Amygdala (tissue), 56 donors: ENCODE results near the gene ZNF804A.

ENCODE experiments used
- DNase-seq, 56 donors: peaks; one replicate each; lab custom pipeline; 2025; lab: John Stamatoyannopoulos, UW

Gene ZNF804A

DNA sequence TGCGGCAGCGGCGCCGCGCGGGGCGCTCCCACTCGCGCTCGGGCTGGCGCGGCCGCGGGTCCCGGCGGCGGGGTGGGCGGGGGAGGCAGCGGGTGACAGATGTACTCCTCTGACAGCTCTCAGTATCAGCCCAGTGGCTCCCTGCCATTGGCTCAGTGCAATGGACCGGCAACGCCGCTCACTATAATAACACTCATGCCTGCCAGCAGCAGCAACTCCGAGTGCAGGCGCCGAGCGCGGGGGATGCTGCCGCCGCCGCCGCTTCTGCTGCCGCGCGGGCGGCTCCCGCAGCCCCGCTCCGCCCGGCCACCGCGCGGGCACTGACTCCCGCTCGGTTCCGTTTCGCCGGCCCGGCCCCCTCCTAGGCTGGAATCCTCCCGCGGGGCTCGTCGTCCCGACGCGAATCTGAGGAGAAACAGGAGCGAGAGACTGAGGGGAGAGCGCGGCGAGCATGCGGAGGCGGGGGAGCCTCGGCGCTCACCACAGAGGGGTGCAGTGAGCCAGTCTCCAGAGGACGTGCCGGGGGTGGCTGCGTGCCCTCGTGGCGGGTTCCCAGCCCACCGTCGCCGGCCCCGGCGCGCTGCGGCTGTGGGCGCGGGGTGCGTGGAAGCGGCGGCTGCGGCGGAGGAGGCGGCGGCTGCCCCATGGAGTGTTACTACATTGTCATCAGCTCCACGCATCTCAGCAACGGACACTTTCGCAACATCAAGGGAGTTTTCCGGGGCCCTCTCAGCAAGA lies at the start of gene ZNF804A:
ZNF804A (plus strand) TSS at position 214 of the 738 bp plus-strand sequence; CDS start at position 645, 431 bp downstream.
- DNase-seq: peak in 53 of 56 donors; percentile 3 to 77 (median 51)

DNA sequence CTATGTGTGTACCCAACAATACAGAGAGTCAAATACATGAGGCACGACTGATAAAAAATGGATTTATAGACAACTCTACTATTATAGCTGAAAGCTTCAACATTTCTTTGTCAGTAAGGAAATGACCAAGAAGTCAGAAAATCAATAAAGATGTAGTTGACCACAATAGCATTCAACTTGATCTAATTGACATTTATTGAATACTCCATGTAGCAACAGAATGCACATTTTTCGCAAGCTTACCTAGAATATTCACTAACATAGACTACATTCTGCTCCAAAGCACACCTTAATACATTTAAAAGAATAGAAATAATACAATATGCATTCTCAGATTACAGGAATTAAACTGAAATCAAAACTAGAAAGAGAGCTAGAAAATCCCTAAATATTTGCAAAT lies 49.2 kb upstream of the ZNF804A start:
- no peak for DNase-seq

DNA sequence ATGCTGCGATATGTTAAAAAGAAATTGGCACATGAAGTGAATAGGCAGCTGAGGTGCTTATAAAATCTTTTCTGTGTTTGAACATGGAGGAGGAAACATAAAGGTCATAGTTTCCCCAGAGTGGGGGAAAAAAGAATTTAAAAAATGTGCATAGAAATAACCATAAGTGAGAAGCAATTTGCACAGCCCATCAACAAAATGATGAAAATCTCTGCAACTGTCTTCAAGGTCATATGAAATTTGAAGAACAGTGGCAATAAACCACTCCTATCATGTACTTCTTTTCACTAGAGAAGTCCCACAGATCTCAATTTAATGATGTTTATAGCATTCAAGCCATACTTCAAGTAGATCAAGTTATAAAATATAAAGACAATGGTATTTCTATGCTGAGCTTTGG lies 46.7 kb upstream of the ZNF804A start:
- DNase-seq: no peak

DNA sequence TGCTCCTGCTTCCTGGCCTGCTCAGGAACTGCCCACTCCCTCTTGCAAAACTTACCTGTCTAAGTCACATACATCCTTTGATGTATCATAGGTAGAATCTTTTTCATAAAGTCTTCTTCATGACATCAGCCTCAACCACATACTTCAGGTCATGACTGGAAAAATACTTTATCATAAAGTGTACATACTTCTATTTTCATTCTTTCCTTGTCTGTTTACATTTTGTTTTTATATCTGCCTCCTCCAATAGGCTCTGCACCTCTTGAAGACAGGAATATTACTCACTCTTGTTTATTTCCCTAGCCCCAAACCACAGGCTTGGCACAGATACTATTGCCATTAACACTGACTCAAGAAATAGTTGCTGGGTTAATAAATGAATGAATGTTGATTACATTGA lies 43.6 kb upstream of the ZNF804A start:
- DNase-seq: no peak

DNA sequence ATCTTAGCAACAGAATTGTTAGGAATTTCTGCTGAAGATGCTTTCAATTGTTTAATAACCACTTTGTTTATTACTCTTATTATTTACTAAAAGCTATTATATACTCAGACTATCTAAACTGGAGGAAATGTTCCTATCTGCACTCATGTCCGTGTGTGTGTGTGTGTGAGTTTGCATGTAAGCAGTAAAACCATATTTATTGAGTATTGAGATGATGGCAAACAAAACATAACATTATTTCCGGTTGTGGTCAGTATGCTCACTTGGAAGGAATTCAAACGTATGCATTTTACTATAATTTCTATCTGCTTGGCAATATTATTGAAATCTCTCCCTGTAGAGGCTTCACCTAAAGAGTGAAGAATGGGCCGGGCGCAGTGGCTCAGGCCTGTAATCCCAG lies 43.0 kb upstream of the ZNF804A start:
- DNase-seq: no peak

DNA sequence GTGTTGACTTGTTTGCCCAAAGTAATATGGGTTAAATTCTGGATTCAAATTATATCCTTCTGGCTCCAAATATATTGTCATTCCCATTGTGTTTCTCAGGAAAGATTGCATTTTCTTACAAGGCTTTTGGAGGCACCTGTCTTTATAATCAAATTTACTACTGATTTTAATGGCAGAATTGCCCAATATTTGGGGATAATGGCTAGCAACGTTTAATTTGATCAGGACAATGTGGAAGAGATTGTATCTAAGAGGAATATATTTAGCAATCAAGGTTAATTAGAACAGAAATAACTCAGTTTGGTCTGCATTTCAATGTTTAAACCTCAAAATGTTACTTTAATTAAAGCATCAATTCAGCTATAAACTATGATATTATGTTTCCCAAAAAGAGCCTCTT lies 41.7 kb upstream of the ZNF804A start:
- no peak for DNase-seq

DNA sequence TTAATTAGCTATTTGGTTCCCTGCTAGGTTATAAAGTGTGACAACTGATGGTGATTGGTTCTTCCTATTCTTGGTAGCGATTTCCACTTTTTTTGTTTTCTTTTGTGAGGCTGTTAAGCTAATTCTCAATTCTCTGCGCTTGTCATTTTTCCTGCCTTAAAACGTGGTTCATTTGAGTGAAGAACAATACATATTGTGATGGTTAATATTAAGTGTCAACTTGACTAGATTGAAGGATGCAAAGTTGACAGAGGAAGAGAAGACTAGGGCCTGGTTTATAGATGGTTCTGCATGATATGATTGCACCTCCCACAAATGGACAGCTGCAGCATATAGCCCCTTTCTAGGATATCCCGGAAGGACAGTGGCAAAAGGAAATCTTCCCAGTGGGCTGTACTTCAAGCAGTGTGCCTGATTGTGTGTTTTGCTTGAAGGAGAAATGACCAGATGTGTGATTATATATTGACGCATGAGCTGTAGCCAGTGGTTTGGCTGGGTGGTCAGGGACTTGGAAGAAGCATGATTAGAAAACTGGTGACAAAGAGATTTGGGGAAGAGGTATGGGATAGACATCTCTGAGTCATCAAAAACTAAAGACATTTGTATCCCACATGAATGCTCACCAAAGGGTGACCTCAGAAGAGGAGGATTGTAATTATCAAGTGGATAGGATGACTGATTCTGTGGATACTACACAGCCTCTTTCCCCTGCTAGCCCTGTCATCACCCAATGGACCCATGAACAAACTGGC lies 39.4 kb upstream of the ZNF804A start:
- no peak for DNase-seq

DNA sequence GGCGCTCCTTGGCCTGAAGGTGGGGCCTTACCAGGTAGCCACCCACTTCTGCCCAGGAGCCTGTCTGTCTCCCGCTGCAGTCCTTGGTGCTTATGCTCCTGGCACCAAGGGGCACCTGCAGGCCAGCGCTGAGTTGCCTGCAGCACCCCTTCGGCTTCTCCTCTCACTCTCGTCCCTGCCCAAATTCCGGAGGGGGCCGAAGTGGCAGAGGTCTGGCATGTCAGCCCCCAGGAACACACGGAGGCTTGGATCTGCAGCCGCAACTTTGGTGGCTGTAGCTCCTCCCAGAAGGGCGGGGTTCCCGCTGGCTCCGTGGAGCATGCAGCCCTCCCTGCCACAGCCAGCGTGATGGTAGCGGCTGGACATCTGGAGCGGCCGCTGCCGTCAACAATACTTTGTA lies 37.7 kb upstream of the ZNF804A start:
- no peak for DNase-seq

DNA sequence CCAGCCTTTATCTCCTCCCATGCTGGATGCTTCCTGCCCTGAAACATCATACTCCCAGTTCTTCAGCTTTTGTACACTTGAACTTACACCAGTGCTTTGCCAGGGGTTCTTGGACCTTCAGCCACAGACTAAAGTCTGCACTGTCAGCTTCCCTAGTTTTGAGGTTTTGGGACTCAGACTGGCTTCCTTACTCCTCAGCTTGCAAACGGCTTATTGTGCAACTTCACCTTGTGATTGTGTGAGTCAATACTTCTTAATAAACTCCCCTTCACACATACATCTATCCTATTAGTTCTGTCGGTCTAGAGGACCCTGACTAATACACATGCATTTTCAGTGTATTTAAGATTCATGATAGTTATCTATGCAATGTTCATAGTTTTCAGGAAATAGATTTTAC lies 35.8 kb upstream of the ZNF804A start:
- no peak for DNase-seq

DNA sequence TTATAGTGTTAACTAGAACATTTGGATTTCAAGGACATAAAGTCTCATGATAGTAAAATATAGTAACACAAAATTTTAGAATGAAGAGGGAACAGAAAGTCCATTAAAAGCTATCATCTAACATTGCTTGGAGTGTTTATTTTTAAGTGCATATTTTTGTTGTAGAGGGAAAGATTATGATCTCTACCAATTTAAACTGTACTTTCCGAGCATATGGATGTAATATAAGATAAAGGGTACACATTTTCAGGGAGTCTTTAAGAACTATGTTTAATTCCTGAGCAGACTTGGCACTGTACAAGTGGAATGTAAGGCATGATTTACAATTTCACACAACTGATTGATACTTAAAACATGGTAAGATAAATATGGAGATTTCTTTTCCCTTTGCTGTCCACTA lies 34.2 kb upstream of the ZNF804A start:
- no peak for DNase-seq

DNA sequence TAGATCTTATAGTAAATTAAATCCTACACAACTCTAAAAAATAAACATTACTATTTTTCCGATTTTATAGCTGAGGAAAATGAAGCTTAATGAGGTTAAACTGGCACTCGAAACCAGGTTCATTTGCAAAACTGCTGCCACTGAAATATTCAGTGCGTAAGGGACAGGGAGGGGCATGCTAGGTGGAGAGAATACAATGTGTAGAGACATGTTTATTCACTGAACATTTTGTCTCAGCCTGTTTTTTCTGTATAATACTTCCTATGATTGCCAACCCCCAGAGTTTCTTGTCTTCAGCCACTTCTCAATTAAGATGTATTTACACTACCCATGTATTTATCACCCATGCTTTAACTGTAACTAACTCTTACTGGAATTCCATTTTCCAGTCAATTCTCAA lies 31.6 kb upstream of the ZNF804A start:
- no peak for DNase-seq

DNA sequence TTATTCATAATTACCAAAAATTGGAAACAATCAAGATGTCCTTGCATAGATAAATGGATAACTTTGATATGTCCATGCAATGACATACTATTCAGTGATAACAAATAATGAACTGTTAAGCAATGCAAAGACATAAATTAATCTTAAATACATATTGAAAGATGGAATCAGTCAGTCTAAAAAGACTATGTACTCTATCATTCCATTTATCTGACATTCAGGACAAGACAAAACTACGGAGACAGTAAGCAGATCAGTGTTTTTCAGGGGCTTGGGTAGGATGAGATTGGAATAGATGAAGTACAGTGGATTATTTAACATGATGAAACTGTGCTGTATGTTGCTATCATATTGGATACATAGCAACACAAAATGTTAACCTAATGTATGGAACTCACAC lies 21.3 kb upstream of the ZNF804A start:
- no peak for DNase-seq

DNA sequence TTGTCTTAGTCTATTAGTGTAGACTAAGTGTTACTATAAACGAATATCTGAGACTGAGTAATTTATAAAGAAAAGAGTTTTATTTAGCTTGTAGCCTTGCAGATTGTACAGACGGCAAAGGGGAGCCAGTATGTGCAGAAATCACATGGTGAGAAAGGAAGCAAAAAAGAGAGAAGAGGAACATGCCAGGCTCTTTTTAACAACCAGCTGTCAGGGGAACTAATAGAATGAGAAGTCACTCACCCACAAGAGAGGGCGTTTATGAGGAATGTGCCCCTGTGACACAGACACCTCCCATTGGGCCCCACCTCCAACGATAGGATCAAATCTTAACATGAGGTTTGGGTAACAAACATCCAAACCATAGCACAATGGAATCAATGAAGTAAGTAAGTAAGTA lies 20.6 kb upstream of the ZNF804A start:
- DNase-seq: no peak

DNA sequence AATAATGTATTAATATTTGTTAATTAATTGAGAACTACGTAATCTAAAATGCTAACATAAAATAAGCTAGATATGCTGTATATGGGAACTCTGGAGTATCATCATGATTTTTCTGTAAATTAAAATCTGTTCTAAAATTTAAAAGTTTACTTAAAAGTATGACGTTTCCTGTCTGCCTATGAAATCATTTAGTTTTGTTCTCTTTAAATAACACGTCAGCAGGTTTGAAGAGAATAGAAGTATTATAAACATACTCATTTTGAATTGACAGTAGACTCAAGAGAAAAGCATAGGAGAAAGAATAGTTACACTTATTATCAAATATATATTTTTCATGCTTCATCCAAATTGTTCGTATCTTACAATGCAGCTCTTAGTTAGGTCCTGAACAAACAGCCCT lies 19.1 kb upstream of the ZNF804A start:
- no peak for DNase-seq

DNA sequence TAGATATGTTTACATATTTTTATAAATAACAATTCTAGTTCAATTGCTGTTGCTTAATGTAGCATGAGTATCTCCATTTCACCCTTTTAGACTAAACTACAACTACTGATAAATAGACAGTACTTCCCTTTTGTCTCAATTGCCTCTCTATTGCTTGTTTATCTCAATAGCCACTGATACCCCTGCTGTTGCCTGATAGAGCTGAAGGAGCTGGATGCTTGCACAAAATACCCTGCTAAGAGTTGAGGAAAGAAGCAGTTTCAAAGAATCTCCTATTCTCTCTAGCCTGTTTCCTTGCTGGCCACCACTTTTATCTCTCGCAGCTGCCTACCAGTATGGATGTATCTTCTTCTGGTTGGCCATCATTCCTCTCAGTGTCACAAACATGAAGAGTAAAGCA lies 16.9 kb upstream of the ZNF804A start:
- no peak for DNase-seq

DNA sequence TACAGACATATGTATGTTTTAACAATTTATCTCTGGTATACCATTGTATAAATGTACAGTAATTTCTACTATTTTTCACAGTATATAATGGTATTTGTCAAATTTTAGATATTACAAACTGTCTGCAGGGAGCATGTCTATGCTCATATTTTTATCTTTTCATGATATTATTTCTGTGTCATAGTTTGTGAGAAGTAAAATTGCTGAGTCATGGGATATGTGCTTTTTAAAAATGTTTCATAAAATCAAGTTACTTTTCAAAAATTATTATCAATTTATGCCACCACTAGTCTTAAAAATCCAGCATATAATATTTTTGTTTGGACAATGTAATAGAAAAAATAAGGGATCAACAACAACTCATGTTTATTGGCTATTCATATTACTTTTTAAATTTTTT lies 9.1 kb upstream of the ZNF804A start:
- no peak for DNase-seq

DNA sequence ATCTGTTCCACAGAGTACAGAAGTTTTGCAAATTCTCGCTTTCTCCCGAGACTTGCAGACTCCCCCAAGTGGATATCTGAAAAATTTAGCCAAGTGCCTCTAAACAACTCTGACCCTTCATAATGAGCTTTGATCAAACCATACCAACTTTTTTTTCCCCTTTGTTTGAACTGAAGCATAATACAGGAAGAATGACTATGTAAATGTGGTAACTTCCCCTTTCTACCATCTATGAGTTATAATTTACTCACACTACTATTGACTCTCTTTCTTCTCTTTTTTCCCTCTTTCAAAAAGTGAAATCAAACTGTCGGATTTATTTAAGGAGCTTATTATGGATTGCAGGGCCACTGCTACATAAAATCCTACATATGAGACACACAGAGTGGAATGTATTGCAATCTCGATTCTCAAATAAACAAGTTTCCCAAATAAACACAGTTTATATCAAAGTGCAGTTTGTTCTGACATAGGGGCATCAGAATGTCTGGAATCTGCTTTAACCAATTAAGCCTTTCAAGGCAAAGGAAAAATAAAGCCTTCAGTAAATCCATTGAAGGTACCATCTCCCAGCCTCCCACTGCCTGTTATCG lies 1.4 kb upstream of the ZNF804A start:
- DNase-seq: no peak

DNA sequence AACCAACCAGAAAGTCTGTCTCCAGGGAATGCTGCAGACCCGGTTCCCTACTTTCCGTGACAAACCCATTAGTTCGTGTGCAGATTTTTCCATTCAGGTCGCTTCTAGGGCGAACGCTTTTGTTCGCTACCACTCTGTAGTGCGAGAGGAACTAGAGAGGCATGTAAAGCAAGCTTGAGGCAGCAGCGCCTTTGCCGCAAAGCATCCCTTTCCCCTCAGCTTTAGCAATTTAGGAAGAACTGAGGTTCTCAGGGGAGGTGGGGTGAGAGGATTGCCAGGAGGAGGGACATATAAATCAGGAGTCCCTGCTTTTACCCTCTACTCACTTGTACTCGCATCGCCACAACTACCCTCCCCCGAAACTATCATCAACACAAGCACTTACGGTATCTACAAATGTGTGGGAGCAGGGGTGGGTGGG lies 748 bp upstream of the ZNF804A start:
- peak in 28 of 56 donors; percentile 1 to 68 (median 26) for DNase-seq

DNA sequence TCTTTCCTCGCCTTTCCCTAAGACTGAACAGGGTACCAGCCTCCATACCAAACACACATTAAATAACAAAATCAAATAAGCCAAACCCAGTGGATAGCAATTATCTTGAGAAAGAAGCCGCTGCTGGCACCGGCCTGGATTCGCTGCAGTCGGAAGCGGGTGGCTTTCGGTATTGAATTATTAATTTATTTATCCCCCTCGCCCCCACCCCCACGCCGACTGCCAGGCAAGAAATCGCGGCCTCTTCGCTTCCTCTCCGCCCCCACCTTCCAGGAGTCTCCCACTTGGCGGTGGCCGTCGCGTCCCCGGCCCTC lies 370 bp upstream of the ZNF804A start:
- peak in 1 of 56 donors; percentile 47 for DNase-seq

DNA sequence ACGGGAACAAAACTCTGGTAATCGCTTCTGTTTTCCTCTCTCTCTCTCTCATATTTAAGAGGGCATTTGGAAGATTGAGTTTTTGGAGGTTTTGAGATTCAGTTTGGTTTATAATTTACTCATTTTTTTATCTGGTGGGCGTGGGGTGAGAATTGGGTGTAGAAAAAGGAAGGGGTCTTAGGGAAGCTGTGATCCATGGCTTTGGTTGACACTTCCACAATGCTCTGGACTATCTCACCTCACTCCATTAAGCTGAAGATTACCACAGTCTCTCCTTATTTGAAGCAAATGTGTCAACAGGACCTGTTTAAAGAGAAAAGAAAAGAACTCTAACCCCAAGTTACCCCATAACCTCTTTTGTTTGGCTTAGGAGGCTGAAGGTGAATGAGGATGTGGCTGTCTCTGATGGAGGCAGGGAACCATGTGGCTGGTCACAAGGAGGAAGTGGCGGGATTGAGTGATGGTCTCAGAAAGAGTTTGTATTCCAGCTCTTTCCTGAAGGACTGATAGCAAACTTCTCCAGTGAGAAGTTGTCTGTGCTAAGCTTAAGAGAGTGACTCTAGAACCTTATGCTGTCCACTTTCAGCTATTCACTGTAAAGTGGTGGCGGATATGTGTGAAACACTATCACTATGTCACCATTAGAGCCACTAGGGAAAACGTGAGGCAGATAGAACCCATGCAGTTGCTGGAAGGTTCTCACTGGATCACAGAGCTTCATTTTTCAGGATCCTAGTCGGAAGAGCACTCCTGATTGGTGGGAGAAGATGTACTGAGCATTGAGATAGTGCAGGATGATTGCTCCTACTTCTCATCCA lies 934 bp downstream of the ZNF804A start:
- peak in 3 of 56 donors; percentile 0 to 32 (median 6) for DNase-seq

DNA sequence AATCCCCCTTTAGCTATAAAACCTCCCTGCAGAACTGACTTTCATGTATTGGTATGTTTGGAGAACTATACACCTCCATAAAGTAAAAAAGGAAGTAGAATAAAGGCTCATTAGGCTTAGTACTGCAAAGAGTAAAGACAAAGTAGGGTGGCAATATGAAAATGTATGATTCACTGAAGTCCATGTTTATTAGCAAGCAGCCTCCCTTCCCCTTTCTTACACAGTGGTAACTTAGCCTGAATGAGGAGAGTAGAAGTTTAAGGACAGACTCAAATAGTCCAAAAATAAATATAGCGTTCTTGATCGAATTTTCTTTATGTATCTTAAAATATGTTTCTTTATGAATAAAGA lies 1.5 kb downstream of the ZNF804A start:
- no peak for DNase-seq
